Aorta (tissue), 5 donors: ENCODE data around the gene ZFAND5. TPM values are rescaled to one million over a fixed set of nuclear protein-coding genes. Genes with fewer than 3 reads are reported as not detected.

ENCODE experiments used
- ATAC-seq: fragments of 200-7000 bp; cut with Tn5 transposase; one replicate; pipeline ENCODE4 v1.9.1; 2022; ENCODE audit warnings: moderate library complexity; ENCODE audit not compliant: low FRiP score
- DNase-seq, 2 donors: peaks; one replicate each; pipeline ENCODE4 v3.0.0-alpha.2; 2020
- H3K27ac ChIP-seq, 2 donors: one replicate each; pipeline ENCODE4 v1.5.1; 2013; ENCODE audit warnings: low read length in 2 of 2, mild to moderate bottlenecking in 2 of 2, moderate library complexity in 2 of 2, control low read depth in 1 of 2, inconsistent platforms in 1 of 2, low read depth in 1 of 2
- H3K27me3 ChIP-seq, 2 donors: one replicate each; pipeline ENCODE4 v1.6.1; 2013; ENCODE audit warnings: control low read depth in 1 of 2, low read length in 1 of 2, mild to moderate bottlenecking in 1 of 2, moderate library complexity in 1 of 2; ENCODE audit not compliant: insufficient read depth in 2 of 2, control insufficient read depth in 1 of 2
- H3K36me3 ChIP-seq, 2 donors: one replicate each; pipeline ENCODE4 v1.6.1; 2013; ENCODE audit warnings: control low read depth in 1 of 2, low read length in 1 of 2, mild to moderate bottlenecking in 1 of 2; ENCODE audit not compliant: insufficient read depth in 2 of 2, control insufficient read depth in 1 of 2
- H3K4me1 ChIP-seq, 2 donors: one replicate each; pipeline ENCODE4 v1.6.1; 2013; ENCODE audit warnings: low read length in 2 of 2, control low read depth in 1 of 2, mild to moderate bottlenecking in 1 of 2, moderate library complexity in 1 of 2; ENCODE audit not compliant: insufficient read depth in 2 of 2, control insufficient read depth in 1 of 2
- H3K4me3 ChIP-seq, 2 donors: one replicate each; pipeline ENCODE4 v1.5.1; 2013; ENCODE audit warnings: low read length in 2 of 2, control low read depth in 1 of 2, mild to moderate bottlenecking in 1 of 2
- H3K9me3 ChIP-seq: one replicate; pipeline ENCODE4 v1.6.1; 2013; ENCODE audit warnings: mild to moderate bottlenecking, low read length; ENCODE audit not compliant: control insufficient read depth
- WGBS, 2 donors: extraction: QIAGEN DNeasy Blood & Tissue Kit; methylation state at CpG; one replicate each; pipeline ENCODE4 v1.1.7; 2013; 5-methylcytosine and 5-hydroxymethylcytosine counted together
- intact Hi-C, 2 donors: fragments of 100-400 bp; cut with DNase I; formaldehyde crosslinking; loops; one replicate each; pipeline versions ENCODE4 v1.14.2 to v1.15.0; 2022
- polyA plus RNA-seq, 2 donors: library from polyadenylated mRNA; stranded (reverse); fragments of 200-250 nt; gene quantifications; one replicate each; pipeline ENCODE4 v1.2.3, GENCODE V29; 2013
- total RNA-seq, 2 donors: library from RNA; stranded (reverse); fragmentation: NEBNext Ultra II Directional; extraction: Animal tissue kit (Norgen Biotek cat#: 25700); gene quantifications; one replicate each; pipeline ENCODE4 v1.2.1, GENCODE V29; 2021
- donor health status: healthy with polysubstance abuse.
- donor health status: Bipolar disorder and iron deficiency.
- donor health status: DM: no; HTN: no; CAD: no.
- donor health status: DM: no; HTN: no; CAD: no.
- donor health status: DM: yes; HTN: yes; CAD: no.

ZFAND5 gene
- total and polyA plus RNA-seq, 4 donors: 79.4 to 205 (median 142) TPM

GRCh38 chr9:72346333-72346732 is 18.7 kb downstream of the ZFAND5 start:
- H3K36me3 ChIP-seq: no peaks in the 10 kb centered on the region
- DNase-seq: no peak
- no peak overlapping the region for H3K27ac ChIP-seq
- intact Hi-C loops: no loop called here
- no peak overlapping the region for H3K4me3 ChIP-seq
- no peaks in the 10 kb centered on the region for H3K27me3 ChIP-seq
- no peaks in the 10 kb centered on the region for H3K9me3 ChIP-seq
- 80 to 81% methylated on average over 1 of the region's 1 CpG for WGBS, 2 donors
- no peak for ATAC-seq
- no peaks in the 10 kb centered on the region for H3K4me1 ChIP-seq

DNA sequence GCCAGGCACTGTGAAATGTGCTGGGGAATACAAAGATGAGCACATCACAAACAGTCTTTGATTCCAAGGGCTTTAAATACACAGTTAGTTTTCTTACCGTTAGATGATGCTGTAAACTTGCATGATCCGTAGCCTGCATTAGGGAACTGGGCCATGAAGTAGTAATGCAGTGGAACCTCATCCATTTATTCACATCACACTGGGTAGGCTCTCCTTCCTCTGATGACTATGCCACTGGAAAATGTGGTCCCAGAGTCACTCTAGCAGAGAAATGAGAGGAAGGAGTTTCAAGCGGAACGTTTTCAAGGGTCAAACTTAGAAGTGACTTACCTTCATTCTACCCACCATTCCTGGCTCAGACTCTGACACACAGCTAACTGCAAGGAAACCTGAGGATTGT is 26.4 kb downstream of the ZFAND5 start:
- no peaks in the 10 kb centered on the region for H3K4me1 ChIP-seq
- H3K27me3 ChIP-seq: no peaks in the 10 kb centered on the region
- no peak overlapping the region for H3K4me3 ChIP-seq
- H3K27ac ChIP-seq: no peak overlapping the region
- 89 to 90% methylated on average over 4 of the region's 4 CpGs for WGBS, 2 donors
- H3K36me3 ChIP-seq: peaks cover 0 to 2% of the 10 kb centered on the region in 2 donors
- DNase-seq (no peak), ATAC-seq (no peak)
- H3K9me3 ChIP-seq: no peaks in the 10 kb centered on the region
- intact Hi-C loops: no loop called here

GRCh38 chr9:72337286-72337685 is 27.7 kb downstream of the ZFAND5 start:
- DNase-seq (no peak), ATAC-seq (no peak)
- H3K4me3 ChIP-seq: no peak overlapping the region
- peaks cover 0 to 2% of the 10 kb centered on the region in 2 donors for H3K36me3 ChIP-seq
- H3K27me3 ChIP-seq: no peaks in the 10 kb centered on the region
- no peak overlapping the region for H3K27ac ChIP-seq
- intact Hi-C loops: no loop called here
- H3K4me1 ChIP-seq: no peaks in the 10 kb centered on the region
- WGBS, 2 donors: 73 to 74% methylated on average over 5 of the region's 5 CpGs
- H3K9me3 ChIP-seq: no peaks in the 10 kb centered on the region

GRCh38 chr9:72334658-72335337 is 30.2 kb downstream of the ZFAND5 start:
- Histone ChIP-seq H3K4me1 (no peaks in the 10 kb centered on the region), H3K9me3 (no peaks in the 10 kb centered on the region), H3K36me3 (peaks cover 0 to 2% of the 10 kb centered on the region in 2 donors), H3K27me3 (no peaks in the 10 kb centered on the region), H3K4me3 (no peak overlapping the region), H3K27ac (no peak overlapping the region)
- no peak for ATAC-seq
- intact Hi-C loops: no loop called here
- 94 to 96% methylated on average over 6 of the region's 6 CpGs for WGBS, 2 donors
- no peak for DNase-seq

- intact Hi-C loops: no loop called here
- WGBS, 2 donors: 86 to 89% methylated on average over 3 of the region's 3 CpGs
These were observed 31.3 kb downstream of the ZFAND5 start for GRCh38 chr9:72333709-72334108.

GRCh38 chr9:72333197-72333596 is 31.8 kb downstream of the ZFAND5 start:
- no peak for DNase-seq
- no peaks in the 10 kb centered on the region for H3K27me3 ChIP-seq
- no peaks in the 10 kb centered on the region for H3K4me1 ChIP-seq
- ATAC-seq: no peak
- no peak overlapping the region for H3K4me3 ChIP-seq
- H3K36me3 ChIP-seq: no peaks in the 10 kb centered on the region
- intact Hi-C loops: no loop called here
- no peak overlapping the region for H3K27ac ChIP-seq
- 88% methylated on average over 3 of the region's 3 CpGs for WGBS, 2 donors
- H3K9me3 ChIP-seq: no peaks in the 10 kb centered on the region

More at GRCh38 chr9:72333709-72334108, 31.3 kb downstream of the ZFAND5 start:
- H3K9me3 ChIP-seq: no peaks in the 10 kb centered on the region
- no peaks in the 10 kb centered on the region for H3K4me1 ChIP-seq
- H3K27me3 ChIP-seq: no peaks in the 10 kb centered on the region
- no peak overlapping the region for H3K27ac ChIP-seq
- H3K36me3 ChIP-seq: peaks cover 0 to 2% of the 10 kb centered on the region in 2 donors
- DNase-seq (no peak), ATAC-seq (no peak)
- H3K4me3 ChIP-seq: no peak overlapping the region

- H3K4me3 ChIP-seq: no peak overlapping the region
- ATAC-seq (no peak), DNase-seq (no peak)
- no peaks in the 10 kb centered on the region for H3K4me1 ChIP-seq
- no peaks in the 10 kb centered on the region for H3K36me3 ChIP-seq
- no peaks in the 10 kb centered on the region for H3K27me3 ChIP-seq
- 81% methylated on average over 4 of the region's 4 CpGs for WGBS, 2 donors
- no peak overlapping the region for H3K27ac ChIP-seq
- intact Hi-C loops: no loop called here
- no peaks in the 10 kb centered on the region for H3K9me3 ChIP-seq
These were observed 32.7 kb downstream of the ZFAND5 start for GRCh38 chr9:72332351-72332750.

- Histone ChIP-seq H3K4me3 (no peak overlapping the region), H3K9me3 (no peaks in the 10 kb centered on the region), H3K27me3 (no peaks in the 10 kb centered on the region), H3K27ac (no peak overlapping the region), H3K36me3 (peaks cover 0 to 2% of the 10 kb centered on the region in 2 donors), H3K4me1 (no peaks in the 10 kb centered on the region)
- ATAC-seq (no peak), DNase-seq (no peak)
- intact Hi-C loops: no loop called here
- 87 to 91% methylated on average over 10 of the region's 10 CpGs for WGBS, 2 donors
These were observed 37.4 kb downstream of the ZFAND5 start for GRCh38 chr9:72327631-72328030.

DNA sequence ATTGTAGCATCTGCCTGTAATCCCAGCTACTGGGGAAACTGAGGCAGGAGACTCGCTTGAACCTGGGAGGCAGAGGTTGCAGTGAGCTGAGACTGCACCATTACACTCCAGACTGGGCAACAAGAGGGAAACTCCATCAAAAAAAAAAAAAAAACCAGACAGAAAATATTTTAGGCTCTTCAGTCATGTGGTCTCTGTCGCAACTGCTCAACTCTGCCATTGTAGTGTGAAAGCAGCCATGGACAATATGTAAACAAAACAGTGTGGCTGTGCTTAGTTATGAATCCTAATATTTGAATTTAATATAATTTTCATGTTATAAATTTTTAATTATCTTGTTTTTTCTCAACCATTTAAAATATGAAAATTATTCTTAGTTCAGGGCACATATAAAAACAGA is 38.4 kb downstream of the ZFAND5 start:
- DNase-seq: no peak
- Histone ChIP-seq H3K27ac (no peak overlapping the region), H3K27me3 (no peaks in the 10 kb centered on the region), H3K36me3 (peaks cover 0 to 2% of the 10 kb centered on the region in 2 donors), H3K4me1 (no peaks in the 10 kb centered on the region), H3K9me3 (no peaks in the 10 kb centered on the region), H3K4me3 (no peak overlapping the region)
- whole genome bisulfite sequencing, 2 donors: 92 to 94% methylated on average over 2 of the region's 2 CpGs
- intact Hi-C loops: no loop called here
- no peak for ATAC-seq
